ENCODE measurements around the gene SLIT1.

SLIT1 gene

GRCh38 chr10:97060441-97061084 is 125.2 kb downstream of the SLIT1 start:
- DNase-seq: no peak

- no peak for DNase-seq
Measured at GRCh38 chr10:97059872-97060205, 125.9 kb downstream of the SLIT1 start.

GRCh38 chr10:97059006-97059871 is 126.5 kb downstream of the SLIT1 start:
- no peak for DNase-seq

GRCh38 chr10:97058521-97058920 is 127.2 kb downstream of the SLIT1 start:
- no peak for DNase-seq

- no peak for DNase-seq
Measured at GRCh38 chr10:97057491-97058235, 128.1 kb downstream of the SLIT1 start.

- no peak for DNase-seq
Measured at GRCh38 chr10:97056003-97056630, 129.6 kb downstream of the SLIT1 start.

- DNase-seq: no peak
Measured at GRCh38 chr10:97053276-97053675, 132.5 kb downstream of the SLIT1 start.

- DNase-seq: no peak
Measured at GRCh38 chr10:97050956-97051496, 134.7 kb downstream of the SLIT1 start.

GRCh38 chr10:97050205-97050745 is 135.5 kb downstream of the SLIT1 start:
- no peak for DNase-seq

- DNase-seq: no peak
Measured at GRCh38 chr10:97049670-97050069, 136.1 kb downstream of the SLIT1 start.

GRCh38 chr10:97048649-97049427 is 136.9 kb downstream of the SLIT1 start:
- DNase-seq: no peak

- no peak for DNase-seq
Measured at GRCh38 chr10:97047788-97048187, 138.0 kb downstream of the SLIT1 start.

GRCh38 chr10:97047083-97047736 is 138.5 kb downstream of the SLIT1 start:
- DNase-seq: no peak

- no peak for DNase-seq
Measured at GRCh38 chr10:97046456-97047082, 139.2 kb downstream of the SLIT1 start.

- DNase-seq: no peak
Measured at GRCh38 chr10:97043563-97043855, 142.2 kb downstream of the SLIT1 start.

GRCh38 chr10:97042716-97043562 is 142.8 kb downstream of the SLIT1 start:
- DNase-seq: no peak

- no peak for DNase-seq
Measured at GRCh38 chr10:97042081-97042480, 143.7 kb downstream of the SLIT1 start.

- no peak for DNase-seq
Measured at GRCh38 chr10:97040706-97041105, 145.1 kb downstream of the SLIT1 start.

- DNase-seq: no peak
Measured at GRCh38 chr10:97040248-97040584, 145.5 kb downstream of the SLIT1 start.
